K562 (cell line): ENCODE results near the gene NBEAL2. TPM values are rescaled to one million over a fixed set of nuclear protein-coding genes. Genes with fewer than 3 reads are reported as not detected.

Experiments used
- ATF4 ChIP-seq: fragments of 450-650 bp; formaldehyde crosslinking; IDR thresholded peaks from 2 replicates; pipeline ENCODE4 v1.4.0; 2022; ENCODE audit warnings: mild to moderate bottlenecking, moderate library complexity
- CHAMP1 ChIP-seq: fragments of 450-650 bp; IDR thresholded peaks from 2 replicates; pipeline ENCODE4 v1.6.1; 2016; ENCODE audit warnings: mild to moderate bottlenecking
- CHD2 ChIP-seq: IDR thresholded peaks from 2 replicates; pipeline ENCODE4 v1.6.1; 2011; ENCODE audit warnings: low read depth, low read length
- CLOCK ChIP-seq: fragments of 250-450 bp; sonication (Bioruptor Pico); IDR thresholded peaks from 2 replicates; pipeline ENCODE4 v1.4.0; 2020; ENCODE audit warnings: mild to moderate bottlenecking, moderate library complexity, borderline replicate concordance
- MITF ChIP-seq: IDR thresholded peaks from 2 replicates; pipeline ENCODE4 v1.6.1; 2014; ENCODE audit warnings: antibody characterized with exemption
- NFRKB ChIP-seq: fragments of 450-650 bp; IDR thresholded peaks from 2 replicates; pipeline ENCODE4 v1.6.1; 2016; ENCODE audit warnings: low read depth
- PHF21A ChIP-seq: fragments of 450-650 bp; IDR thresholded peaks from 2 replicates; pipeline ENCODE4 v1.6.1; 2017; ENCODE audit warnings: low read depth, borderline replicate concordance
- RBM25 ChIP-seq: fragments of 200-400 bp; formaldehyde crosslinking; IDR thresholded peaks from 2 replicates; pipeline ENCODE4 v1.6.1; 2018; ENCODE audit warnings: low read length, low read depth, moderate library complexity; ENCODE audit not compliant: severe bottlenecking
- RREB1 ChIP-seq: fragments of 250-450 bp; sonication (Bioruptor Pico); IDR thresholded peaks from 2 replicates; pipeline ENCODE4 v1.4.0; 2020
- VEZF1 ChIP-seq: fragments of 200-800 bp; sonication (Bioruptor generic); IDR thresholded peaks from 2 replicates; pipeline ENCODE4 v1.6.1; 2017; ENCODE audit warnings: missing genetic modification characterization, missing compliant biosample characterization
- polyA plus RNA-seq, 8 experiments: library from polyadenylated mRNA; depleted of rRNA in 4 of 8; stranded (reverse) in 5 of 8; unstranded in 3 of 8; fragments of >200 nt; fragmentation: Nextera tagmentation in 2 of 8; fragmentation: Illumina TruSeq in 1 of 8; extraction: Ambion mirVana in 2 of 8; extraction: Trizol in 1 of 8; gene quantifications; 2 replicates each; pipeline versions ENCODE4 v1.2.1 to v1.2.3, GENCODE V29; 2011 to 2014; ENCODE audit warnings: inconsistent platforms in 1 of 8, missing spikeins in 1 of 8
- total RNA-seq, 7 experiments: library from RNA; depleted of rRNA in 6 of 7; stranded (reverse); fragments of >200 nt in 6 of 7; fragmentation: Illumina TruSeq in 2 of 7; extraction: Trizol in 2 of 7; gene quantifications; 2 replicates each; pipeline versions ENCODE4 v1.2.1 to v1.2.3, GENCODE V29; 2011 to 2021; ENCODE audit warnings: low replicate concordance in 1 of 7

NBEAL2 gene
- total and polyA plus RNA-seq, 9 of the 15 experiments (the other 6 are each of a cell fraction or from before 2014, with no cell fraction given), result 0.06 to 114 (median 29.6) TPM

- TF ChIP-seq RREB1 (CRISPR knock-in tag) (peak; percentile 86), NFRKB (peak; percentile 87; the same call in 1 of the 2 replicates), VEZF1 (CRISPR knock-in tag) (peak; percentile 100), CHD2 (peak; percentile 60), CHAMP1 (no peak), MITF (no peak), ATF4 (CRISPR knock-in tag) (peak; percentile 32; the same call in 1 of the 2 replicates), RBM25 (no peak), CLOCK (CRISPR knock-in tag) (0 out of 2 replicates have a peak, but pooled peaks have one; percentile 4), PHF21A (peak; percentile 73; the same call in 1 of the 2 replicates)
Observed at GRCh38 chr3:46976326-46977190, 2.9 kb upstream of the NBEAL2 start, which contains the start of gene CCDC12 (continued).
